H1 (cell line): ENCODE results near the gene SLC4A1. TPM values are rescaled to one million over a fixed set of nuclear protein-coding genes. Genes with fewer than 3 reads are reported as not detected.

Experiments
- CTCF ChIA-PET: fragments of 300-600 bp; sonication (Branson Sonifier 250); formaldehyde crosslinking; loops from one replicate; lab custom pipeline; 2021; ENCODE audit not compliant: partially characterized antibody; lab: Charles Lee
- POLR2A ChIA-PET: fragments of 300-600 bp; sonication (Branson Sonifier 250); formaldehyde crosslinking; loops from one replicate; lab custom pipeline; 2021; ENCODE audit warnings: inconsistent platforms; ENCODE audit not compliant: partially characterized antibody; lab: Charles Lee
- DNase-seq, 2 experiments: peaks; one replicate each; pipeline versions ENCODE4 v3.0.0 to v3.0.0-alpha.2; 2010 to 2022; ENCODE audit warnings: low spot score in 2 of 2, low read depth in 1 of 2, mixed read lengths in 1 of 2
- FAIRE-seq: peaks from 2 replicates; lab custom pipeline; 2011; peaks lifted over from hg19 to GRCh38; lab: Jason Lieb, UNC
- H2AFZ ChIP-seq: 2 replicates; pipeline ENCODE4 v1.8.1; 2012; ENCODE audit warnings: low read length, inconsistent platforms
- H2AK5ac ChIP-seq: 2 replicates; pipeline ENCODE4 v1.6.1; 2013; ENCODE audit warnings: low read depth, low read length
- H2BK120ac ChIP-seq: replicated peaks from 2 replicates; pipeline ENCODE3; 2013; ENCODE audit warnings: low read depth, low read length, inconsistent platforms
- H2BK12ac ChIP-seq: 2 replicates; pipeline ENCODE4 v1.6.1; 2013; ENCODE audit warnings: low read depth, low read length
- H2BK15ac ChIP-seq: 2 replicates; pipeline ENCODE4 v1.6.1; 2013; ENCODE audit warnings: low read length
- H2BK20ac ChIP-seq: 2 replicates; pipeline ENCODE4 v1.6.1; 2013; ENCODE audit warnings: low read length
- H2BK5ac ChIP-seq: 2 replicates; pipeline ENCODE4 v1.6.1; 2013; ENCODE audit warnings: low read depth, low read length
- H3K14ac ChIP-seq: 2 replicates; pipeline ENCODE4 v1.6.1; 2013; ENCODE audit warnings: inconsistent platforms; ENCODE audit not compliant: insufficient read length
- H3K18ac ChIP-seq: 2 replicates; pipeline ENCODE4 v1.6.1; 2013; ENCODE audit warnings: low read length; ENCODE audit errors: extremely low read depth
- H3K23ac ChIP-seq: 2 replicates; pipeline ENCODE4 v1.6.1; 2013; ENCODE audit warnings: inconsistent platforms; ENCODE audit not compliant: insufficient read length
- H3K23me2 ChIP-seq: 2 replicates; pipeline ENCODE4 v1.6.1; 2013; ENCODE audit warnings: low read depth, low read length
- H3K27ac ChIP-seq: 2 replicates; pipeline ENCODE4 v1.6.1; 2011; ENCODE audit warnings: low read depth, low read length, inconsistent platforms
- H3K27me3 ChIP-seq, 4 experiments: replicated peaks in 1 of 4; 1 replicate in 1 of 4; 2 replicates in 3 of 4; pipeline versions ENCODE4 v1.6.1 to v1.8.1; 2011 to 2013; ENCODE audit warnings: low read length in 3 of 4, mild to moderate bottlenecking in 3 of 4, inconsistent platforms in 2 of 4, mixed read lengths in 2 of 4, moderate library complexity in 1 of 4; ENCODE audit not compliant: control insufficient read depth in 3 of 4, insufficient read depth in 3 of 4; ENCODE audit errors: extremely low read depth in 1 of 4
- H3K36me3 ChIP-seq, 4 experiments: 2 replicates each; pipeline versions ENCODE4 v1.6.1 to v1.8.1; 2011 to 2013; ENCODE audit warnings: mild to moderate bottlenecking in 4 of 4, low read length in 3 of 4, moderate library complexity in 2 of 4, control low read depth in 1 of 4, inconsistent platforms in 1 of 4; ENCODE audit not compliant: insufficient read depth in 4 of 4, control insufficient read depth in 2 of 4
- H3K4ac ChIP-seq: replicated peaks from 2 replicates; pipeline ENCODE3; 2013; ENCODE audit warnings: low read length, low read depth, mixed read lengths, inconsistent platforms; ENCODE audit not compliant: insufficient read length
- H3K4me1 ChIP-seq, 4 experiments: replicated peaks in 1 of 4; 1 replicate in 1 of 4; 2 replicates in 3 of 4; pipeline versions ENCODE4 v1.6.1 to v1.8.1; 2011 to 2013; ENCODE audit warnings: low read length in 3 of 4, inconsistent platforms in 2 of 4, mixed read lengths in 1 of 4; ENCODE audit not compliant: insufficient read depth in 4 of 4, control insufficient read depth in 3 of 4
- H3K4me2 ChIP-seq, 2 experiments: 2 replicates each; pipeline versions ENCODE4 v1.6.1 to v1.8.1; 2011 to 2013; ENCODE audit warnings: low read depth in 2 of 2, low read length in 2 of 2, control low read depth in 1 of 2, inconsistent platforms in 1 of 2, mild to moderate bottlenecking in 1 of 2; ENCODE audit not compliant: insufficient read depth in 1 of 2
- H3K4me3 ChIP-seq, 4 experiments: fragments of 200-600, 300-600 bp in 1 of 4; sonication (generic), shearing (Covaris generic), sonication (Bioruptor Twin) in 1 of 4; 2 replicates each; pipeline versions ENCODE4 v1.5.1 to v1.8.1; 2011 to 2016; ENCODE audit warnings: low read length in 4 of 4, low read depth in 3 of 4, control low read depth in 2 of 4, inconsistent platforms in 2 of 4, mild to moderate bottlenecking in 2 of 4, mixed read lengths in 1 of 4, moderate library complexity in 1 of 4; ENCODE audit not compliant: insufficient read depth in 2 of 4; ENCODE audit errors: extremely low read depth in 1 of 4
- H3K56ac ChIP-seq: replicated peaks from 2 replicates; pipeline ENCODE3; 2013; ENCODE audit warnings: low read depth, mild to moderate bottlenecking, mixed read lengths, low read length, inconsistent platforms; ENCODE audit not compliant: insufficient read length
- H3K79me1 ChIP-seq: 2 replicates; pipeline ENCODE4 v1.6.1; 2013; ENCODE audit warnings: low read depth, low read length, control low read depth
- H3K79me2 ChIP-seq, 2 experiments: 2 replicates each; pipeline versions ENCODE4 v1.6.1 to v1.8.1; 2012 to 2013; ENCODE audit warnings: low read length in 2 of 2, mild to moderate bottlenecking in 2 of 2, inconsistent platforms in 1 of 2; ENCODE audit not compliant: insufficient read depth in 2 of 2, control insufficient read depth in 1 of 2
- H3K9ac ChIP-seq, 4 experiments: replicated peaks in 1 of 4; 1 replicate in 1 of 4; 2 replicates in 3 of 4; pipeline versions ENCODE4 v1.6.1 to v1.8.1; 2011 to 2013; ENCODE audit warnings: low read depth in 3 of 4, low read length in 3 of 4, control low read depth in 2 of 4, mild to moderate bottlenecking in 2 of 4, moderate library complexity in 2 of 4, inconsistent platforms in 1 of 4; ENCODE audit errors: extremely low read depth in 1 of 4
- H3K9me3 ChIP-seq, 2 experiments: 2 replicates each; pipeline versions ENCODE4 v1.6.1 to v1.8.1; 2012 to 2013; ENCODE audit warnings: mild to moderate bottlenecking in 2 of 2, moderate library complexity in 2 of 2, control low read depth in 1 of 2, inconsistent platforms in 1 of 2, low read depth in 1 of 2, low read length in 1 of 2, mixed read lengths in 1 of 2; ENCODE audit not compliant: insufficient read depth in 2 of 2
- H4K20me1 ChIP-seq, 2 experiments: replicated peaks in 1 of 2; 2 replicates each; pipeline versions ENCODE3 to v1.8.1; 2011 to 2013; ENCODE audit warnings: inconsistent platforms in 2 of 2, low read length in 2 of 2, mild to moderate bottlenecking in 1 of 2; ENCODE audit not compliant: insufficient read depth in 2 of 2, control insufficient read depth in 1 of 2
- H4K5ac ChIP-seq: 2 replicates; pipeline ENCODE4 v1.6.1; 2013; ENCODE audit warnings: low read length, low read depth, mixed read lengths, inconsistent platforms; ENCODE audit not compliant: insufficient read length
- H4K8ac ChIP-seq: 2 replicates; pipeline ENCODE4 v1.8.0; 2013; ENCODE audit warnings: mild to moderate bottlenecking, moderate library complexity, low read length, inconsistent platforms; ENCODE audit not compliant: insufficient read depth; ENCODE audit errors: extremely low read depth
- H4K91ac ChIP-seq: replicated peaks from 2 replicates; pipeline ENCODE3; 2013; ENCODE audit warnings: low read length, mixed read lengths, inconsistent platforms; ENCODE audit not compliant: insufficient read length
- YY1 ChIP-seq: IDR thresholded peaks from 2 replicates; pipeline ENCODE4 v1.6.1; 2011; ENCODE audit warnings: low read depth, mild to moderate bottlenecking, low read length
- WGBS, 2 experiments: shearing (Covaris generic) in 1 of 2; methylation state at CpG; one replicate each; pipeline versions ENCODE4 v1.1.6 to v1.1.7; 2013 to 2015; ENCODE audit warnings: low lambda C conversion rate in 2 of 2, mixed read lengths in 2 of 2, inconsistent platforms in 1 of 2, low coverage in 1 of 2, missing lambda C conversion rate in 1 of 2; ENCODE audit not compliant: insufficient replicate concordance in 2 of 2, insufficient coverage in 1 of 2, insufficient read length in 1 of 2; ENCODE audit errors: extremely low coverage in 1 of 2, missing lambda C conversion rate in 1 of 2; 5-methylcytosine and 5-hydroxymethylcytosine counted together
- polyA plus RNA-seq, 7 experiments: library from polyadenylated mRNA; depleted of rRNA in 3 of 7; stranded (reverse) in 5 of 7; unstranded in 2 of 7; fragments of >200 nt in 5 of 7; fragments of 200-250 nt in 2 of 7; gene quantifications; 1 replicate in 5 of 7; 2 replicates in 1 of 7; 4 replicates in 1 of 7; pipeline versions ENCODE4 v1.2.1 to v1.2.3, GENCODE V29; 2011 to 2013; ENCODE audit warnings: missing spikeins in 2 of 7, mixed read lengths in 2 of 7
- total RNA-seq: library from RNA; stranded (reverse); fragmentation: NEBNext Ultra II Directional; extraction: Animal tissue kit (Norgen Biotek cat#: 25700); gene quantifications from 2 replicates; pipeline ENCODE4 v1.2.1, GENCODE V29; 2021

Gene SLC4A1
- total and polyA plus RNA-seq, 2 of the 8 experiments (the other 6 are each of a cell fraction or from before 2014, with no cell fraction given) = 0.08 TPM; not detected in 1

DNA sequence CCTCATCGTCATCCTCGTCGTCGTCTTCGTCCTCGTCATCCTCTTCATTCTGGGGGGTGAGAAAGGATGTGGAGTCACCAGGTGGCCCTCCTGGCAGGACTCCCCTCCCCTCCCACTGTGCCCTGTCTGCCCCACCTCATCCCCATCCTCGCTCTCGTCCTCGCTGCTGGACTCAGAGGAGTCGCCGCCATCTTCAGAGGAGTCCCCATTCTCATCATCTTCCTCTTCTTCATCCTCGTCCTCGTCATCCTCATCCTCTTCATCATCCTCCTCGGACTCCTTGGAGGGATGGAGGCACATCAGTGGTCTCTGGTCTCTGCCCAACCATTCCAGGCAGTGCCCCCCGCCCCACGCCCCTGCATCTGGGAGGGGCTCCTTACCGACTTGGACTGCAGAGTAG is 60.6 kb downstream of the SLC4A1 start:
- whole genome bisulfite sequencing, 2 experiments = 92 to 100% methylated on average over 3 to 17 of the region's 17 CpGs
- no peaks in the 10 kb centered on the region; the same call in 1 of the 2 replicates for H3K79me1 ChIP-seq
- H3K4ac ChIP-seq = no peak overlapping the region
- ChIA-PET CTCF (interaction anchor here (0.8 to 12.7 kb wide), 6 partner anchors 14 to 143 kb away, joined by 3 to 158 read pairs (median 4); partner anchors contain the start of genes ASB16 and GRN), POLR2A (interaction anchor here (1.4 to 10.4 kb wide), 8 partner anchors 9 to 144 kb away, joined by 3 to 135 read pairs (median 6); partner anchors contain the start of gene SLC25A39)
- no peak overlapping the region for H3K4me3 ChIP-seq
- no peak overlapping the region for H4K91ac ChIP-seq
- H3K23ac ChIP-seq = no peak overlapping the region
- no peak overlapping the region for H3K27ac ChIP-seq
- H2BK20ac ChIP-seq = no peak overlapping the region
- no peak overlapping the region for H3K56ac ChIP-seq
- H3K23me2 ChIP-seq = no peaks in the 10 kb centered on the region
- H4K8ac ChIP-seq = no peak overlapping the region
- no peak for FAIRE-seq
- no peak overlapping the region for H2BK15ac ChIP-seq
- H3K4me2 ChIP-seq = no peak overlapping the region
- H2AFZ ChIP-seq = no peak overlapping the region
- H4K20me1 ChIP-seq = peaks cover 0 to 5% of the 10 kb centered on the region in 2 experiments
- no peak for DNase-seq
- H3K14ac ChIP-seq = no peak overlapping the region
- no peaks in the 10 kb centered on the region for H3K27me3 ChIP-seq
- no peak overlapping the region for H2AK5ac ChIP-seq
- H4K5ac ChIP-seq = no peak overlapping the region
- H3K4me1 ChIP-seq = peaks cover 3 to 16% (median 5%) of the 10 kb centered on the region in 4 experiments; a peak in 6 of 7 replicates
- no peak overlapping the region for H2BK12ac ChIP-seq
- peaks cover 24 to 48% (median 33%) of the 10 kb centered on the region in 4 experiments for H3K36me3 ChIP-seq
- H3K79me2 ChIP-seq = no peaks in the 10 kb centered on the region
- no peak overlapping the region for H2BK120ac ChIP-seq
- no peak overlapping the region for H2BK5ac ChIP-seq
- no peak for TF ChIP-seq YY1
- TF ChIP-seq, all 59 proteins: peak for 0
- Histone ChIP-seq H3K9ac (no peak overlapping the region), H3K18ac (no peak overlapping the region), H3K9me3 (no peaks in the 10 kb centered on the region)
